ENCODE data around the gene HERC6. TPM values are rescaled to one million over a fixed set of nuclear protein-coding genes. Genes with fewer than 3 reads are reported as not detected.

The HERC6 gene
- total RNA-seq = 22.6 and 35.0 TPM in 2 replicates

DNA sequence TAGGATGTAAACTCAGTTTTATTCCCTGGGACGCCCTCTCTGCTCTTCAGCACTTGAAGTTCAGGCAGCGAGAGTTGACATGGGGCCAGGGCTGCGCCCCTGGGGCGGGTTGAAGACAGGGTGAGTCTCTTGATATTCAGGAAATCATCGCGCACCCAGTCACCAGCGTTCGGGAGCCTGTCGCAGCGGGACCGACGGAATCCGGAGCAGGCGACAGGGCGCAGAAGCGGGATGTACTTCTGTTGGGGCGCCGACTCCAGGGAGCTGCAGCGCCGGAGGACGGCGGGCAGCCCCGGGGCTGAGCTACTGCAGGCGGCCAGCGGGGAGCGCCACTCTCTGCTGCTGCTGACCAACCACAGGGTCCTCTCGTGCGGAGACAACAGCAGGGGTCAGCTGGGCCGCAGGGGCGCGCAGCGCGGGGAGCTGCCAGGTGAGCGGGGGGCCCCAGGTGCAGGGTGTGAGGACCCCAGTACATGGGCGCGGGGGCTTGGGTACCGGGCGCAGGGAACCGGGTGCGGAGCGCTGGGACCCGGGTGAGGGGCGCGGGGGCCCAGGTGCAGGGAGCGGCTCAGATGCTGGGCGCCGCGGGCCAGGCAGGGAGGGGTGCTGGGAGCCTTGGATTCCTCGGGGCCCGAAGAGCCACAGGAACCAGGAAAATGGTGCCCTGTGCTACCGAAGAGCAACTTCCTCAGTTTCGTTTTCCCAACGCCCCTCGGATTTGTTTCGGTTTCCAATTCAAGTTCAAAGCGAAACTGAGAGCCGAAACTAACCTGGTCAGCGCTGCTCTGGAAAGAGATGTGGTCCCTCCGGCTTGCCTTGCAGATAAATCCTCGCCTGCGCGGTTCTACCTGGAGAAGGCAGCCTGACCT, at the start of gene HERC6:
HERC6 (plus strand) TSS at position 162 of the 869 bp plus-strand sequence; CDS start at position 232, 70 bp downstream.

DNA sequence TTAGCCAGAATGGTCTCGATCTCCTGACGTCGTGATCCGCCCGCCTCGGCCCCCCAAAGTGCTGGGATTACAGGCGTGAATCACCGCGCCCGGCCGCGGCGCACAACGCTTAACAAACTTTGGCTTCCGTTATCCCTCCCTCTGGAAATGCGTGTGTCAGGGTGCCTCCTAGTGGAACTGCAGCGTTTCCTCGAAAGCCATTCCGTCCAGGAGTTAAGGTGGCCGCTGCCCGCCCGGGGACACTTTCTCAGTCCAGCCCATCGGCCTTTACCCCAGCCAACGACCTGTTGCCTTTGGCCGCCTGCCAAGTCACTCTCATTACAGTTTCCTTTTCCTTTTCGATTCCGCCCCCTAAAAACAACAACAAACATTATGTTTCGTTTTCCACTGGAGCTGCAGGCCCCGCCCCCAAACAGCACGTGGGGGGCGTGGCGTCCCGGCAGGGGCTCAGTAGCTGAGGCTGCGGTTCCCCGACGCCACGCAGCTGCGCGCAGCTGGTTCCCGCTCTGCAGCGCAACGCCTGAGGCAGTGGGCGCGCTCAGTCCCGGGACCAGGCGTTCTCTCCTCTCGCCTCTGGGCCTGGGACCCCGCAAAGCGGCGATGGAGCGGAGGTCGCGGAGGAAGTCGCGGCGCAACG, 78.1 kb downstream of the HERC6 start, which contains the start of gene HERC5:
HERC5 (plus strand) TSS at position 450 of the 637 bp plus-strand sequence; CDS start at position 601, 151 bp downstream.

Small RNAs within 50 kb of the gene (small RNA-seq; reads per million reads assigned to genes)
- not detected for gene RF00019

Other genes with a start within 250 kb of the HERC6 start
- 0.49 and 0.81 TPM in 2 replicates for gene ABCG2, start 220.2 kb upstream of the HERC6 start, total RNA-seq
- 17.6 and 18.0 TPM in 2 replicates for gene PPM1K, start 94.3 kb upstream of the HERC6 start, total RNA-seq
- 4.7 and 6.5 TPM in 2 replicates for gene HERC5, start 78.3 kb downstream of the HERC6 start, total RNA-seq
- gene PYURF, start 144.9 kb downstream of the HERC6 start, total RNA-seq = 36.2 and 39.3 TPM in 2 replicates
- 31.6 and 37.2 TPM in 2 replicates for gene HERC3, start 213.6 kb downstream of the HERC6 start, total RNA-seq

Data from hair follicle dermal papilla cell (primary cell).